Caki2 (cell line): ENCODE results near the gene ZDHHC13. TPM values are rescaled to one million over a fixed set of nuclear protein-coding genes. Genes with fewer than 3 reads are reported as not detected.
"Not testable (repeated sequence)": the region's sequence is repeated elsewhere in the genome, so short reads cannot be mapped to it uniquely, and the experiment has no call there.

ENCODE experiments used
- DNase-seq: peaks from one replicate; pipeline ENCODE4 v3.0.0-alpha.2; 2015; ENCODE audit warnings: low read depth
- in situ Hi-C: cut with HindIII; loops from 2 replicates; pipeline ENCODE4 v1.10.0; 2016; ENCODE audit warnings: low sequenced_read_pairs, low pct_unique_long_range_greater_than_20kb, mixed read lengths
- total RNA-seq: library from RNA; depleted of rRNA; stranded (reverse); fragments of >200 nt; shearing (Covaris generic); gene quantifications from 2 replicates; pipeline ENCODE4 v1.2.3, GENCODE V29; 2014; ENCODE audit warnings: low replicate concordance

The ZDHHC13 gene
- total RNA-seq, 1 experiment from 2014 or later: 14.2 TPM

DNA sequence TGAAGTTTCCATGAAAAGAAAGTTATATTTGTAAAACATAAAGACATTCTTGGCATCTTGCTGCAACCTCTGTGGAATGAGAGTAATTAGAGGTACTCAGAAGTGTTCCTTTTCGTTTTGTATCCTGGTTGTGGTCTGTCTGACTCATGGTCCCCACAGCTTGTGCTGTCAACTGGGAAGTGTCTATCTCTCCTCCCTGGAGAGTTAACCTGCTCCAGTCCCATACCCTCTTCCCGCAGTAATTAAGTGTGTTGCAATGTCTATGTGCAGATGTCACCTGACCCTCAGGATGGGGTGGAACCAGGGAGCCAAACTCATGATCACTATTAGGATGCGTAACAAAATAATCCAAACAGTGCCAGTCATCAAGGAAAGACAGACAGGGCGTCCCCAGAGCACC, 23.0 kb upstream of the ZDHHC13 start:
- no peak for DNase-seq
- in situ Hi-C loops: no loop called here

DNA sequence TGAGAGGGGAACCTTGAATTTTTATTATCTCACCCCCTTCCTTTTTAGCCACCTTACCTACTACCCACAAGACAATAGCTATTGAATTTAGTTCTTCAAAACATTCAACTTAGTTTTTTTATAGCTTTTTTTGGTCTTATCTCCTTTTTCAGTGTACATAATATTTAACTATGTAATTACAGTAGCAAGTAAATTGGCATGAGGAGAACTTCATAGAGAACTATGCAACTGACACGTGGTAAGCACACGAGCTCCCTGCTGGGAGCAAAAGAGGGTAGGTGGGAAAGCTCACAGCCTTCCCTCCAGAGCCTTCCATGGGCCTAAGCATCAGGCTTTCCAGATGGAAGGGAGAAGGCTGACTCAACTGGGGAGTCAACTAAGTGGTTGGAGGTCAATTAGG, 22.1 kb upstream of the ZDHHC13 start:
- in situ Hi-C loops: no loop called here
- no peak for DNase-seq

GRCh38 chr11:19099093-19099492, 17.9 kb upstream of the ZDHHC13 start:
- DNase-seq: no peak
- in situ Hi-C loops: no loop called here

DNA sequence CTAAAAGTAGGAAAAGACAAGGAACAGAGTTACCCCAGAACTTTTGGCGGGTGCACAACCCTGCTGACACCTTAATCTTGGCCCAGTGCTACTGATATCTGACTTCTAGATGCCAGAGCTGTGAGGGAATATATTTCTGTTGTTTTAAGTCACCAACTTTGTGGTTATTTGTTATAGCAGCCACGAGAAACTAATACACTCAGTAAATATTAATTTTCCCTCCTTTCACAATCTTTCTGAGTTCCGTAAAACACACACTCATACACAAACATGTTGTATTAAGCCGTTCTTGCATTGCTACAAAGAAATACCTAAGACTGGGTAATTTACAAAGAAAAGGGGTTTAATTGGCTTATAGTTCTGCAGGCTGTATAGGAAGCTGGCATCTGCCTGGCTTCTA, 16.1 kb upstream of the ZDHHC13 start:
- in situ Hi-C loops: no loop called here

GRCh38 chr11:19101796-19102520, 15.0 kb upstream of the ZDHHC13 start:
- peak; percentile 14 for DNase-seq
- in situ Hi-C loops: no loop called here

More for the DNA sequence above, 16.1 kb upstream of the ZDHHC13 start:
- DNase-seq: no peak

DNA sequence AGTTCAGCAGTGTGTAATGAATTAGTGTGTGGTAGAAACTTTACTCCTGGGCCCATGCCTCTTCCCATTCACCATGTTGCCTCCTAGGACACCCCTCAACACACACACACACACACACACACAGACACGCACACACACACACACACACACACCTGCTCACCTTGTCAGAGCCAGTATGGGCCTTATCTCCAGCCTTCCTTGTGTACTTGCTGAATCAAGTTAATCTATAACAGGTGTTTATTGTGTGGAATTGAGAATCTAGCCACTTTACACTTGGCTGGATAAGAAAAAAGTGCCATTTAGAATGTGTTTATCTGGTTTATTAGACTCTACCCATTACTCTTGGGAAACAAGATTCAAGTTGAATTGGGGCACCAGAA, 14.5 kb upstream of the ZDHHC13 start:
- in situ Hi-C loops: no loop called here
- DNase-seq: peak; percentile 10

DNA sequence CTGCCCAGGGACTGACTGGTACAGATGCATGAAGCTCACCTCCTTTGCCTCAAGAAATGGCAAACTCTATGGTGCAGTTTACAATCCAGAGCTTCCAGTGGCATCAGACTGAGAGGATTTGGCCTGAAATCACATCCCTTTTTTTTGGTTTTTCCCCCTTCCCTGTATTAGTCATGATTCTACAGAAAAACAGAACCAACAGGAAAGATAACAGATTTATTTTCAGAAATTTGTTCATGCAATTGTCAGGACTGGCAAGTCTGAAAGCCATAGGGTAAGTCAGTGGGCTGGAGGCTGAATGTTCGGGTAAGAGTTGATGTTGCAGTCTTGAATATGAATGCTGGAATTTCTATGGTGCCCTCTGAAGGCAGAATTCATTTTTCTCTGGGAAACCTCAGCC, 12.0 kb upstream of the ZDHHC13 start:
- in situ Hi-C loops: no loop called here
- DNase-seq: no peak

- in situ Hi-C loops: no loop called here
- DNase-seq: no peak
Observed at GRCh38 chr11:19107125-19107524, 9.8 kb upstream of the ZDHHC13 start.

GRCh38 chr11:19110295-19110694, 6.7 kb upstream of the ZDHHC13 start:
- in situ Hi-C loops: no loop called here
- no peak for DNase-seq

GRCh38 chr11:19111809-19112208, 5.2 kb upstream of the ZDHHC13 start:
- in situ Hi-C loops: no loop called here
- DNase-seq: no peak

- no peak for DNase-seq
- in situ Hi-C loops: no loop called here
Observed at GRCh38 chr11:19116276-19116970, 545 bp upstream of the ZDHHC13 start.

DNA sequence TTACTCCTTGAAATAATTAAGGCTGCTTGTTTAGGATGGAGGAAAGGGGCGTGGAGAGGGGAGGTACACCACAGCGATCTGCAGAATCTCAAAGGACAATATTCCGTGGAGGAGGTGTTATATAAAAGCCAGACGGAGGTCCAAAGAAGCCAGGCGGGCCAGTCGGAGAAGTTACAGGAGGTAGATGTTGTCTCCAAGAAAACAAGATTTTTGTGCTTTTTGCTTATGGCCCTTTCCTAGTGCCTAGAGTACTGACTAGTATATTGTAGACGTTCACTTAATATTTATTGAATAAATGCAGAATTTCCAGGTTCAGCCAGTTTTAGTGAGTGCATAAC, 761 bp downstream of the ZDHHC13 start:
- in situ Hi-C loops: no loop called here
- no peak for DNase-seq

- in situ Hi-C loops: no loop called here
- no peak for DNase-seq
Observed at GRCh38 chr11:19121646-19122045, 4.7 kb downstream of the ZDHHC13 start.

DNA sequence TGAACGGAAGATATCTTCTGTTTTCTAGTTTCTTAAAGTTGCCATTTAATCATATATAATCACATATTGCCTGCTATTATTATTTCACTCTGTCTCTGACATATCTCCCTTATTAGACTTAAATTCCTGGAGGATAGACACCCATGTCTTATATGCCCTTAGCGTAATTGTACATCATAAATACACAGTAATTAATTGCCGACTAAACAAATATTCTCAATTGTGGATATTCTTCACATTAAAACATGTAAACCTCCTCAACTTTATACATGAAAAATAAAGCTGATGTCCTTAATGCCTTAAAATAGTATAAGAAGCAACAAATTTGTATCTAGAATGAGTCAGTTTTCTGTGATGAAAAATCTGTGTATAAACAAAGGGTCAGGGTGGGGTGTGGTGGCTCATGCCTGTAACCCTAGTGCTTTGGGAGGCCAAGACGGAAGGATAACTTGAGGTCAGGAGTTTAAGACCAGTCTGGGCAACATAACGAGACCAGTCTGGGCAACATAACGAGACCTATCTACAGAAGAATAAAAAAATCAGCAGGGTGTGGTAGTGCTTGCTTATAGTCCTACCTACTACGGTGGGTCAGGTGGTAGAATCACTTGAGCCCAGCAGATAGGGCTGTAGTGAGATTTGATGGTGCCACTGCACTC, 6.1 kb downstream of the ZDHHC13 start:
- no peak for DNase-seq
- in situ Hi-C loops: no loop called here

GRCh38 chr11:19126562-19127325, 9.8 kb downstream of the ZDHHC13 start:
- DNase-seq, in situ Hi-C loops: not testable (repeated sequence)

DNA sequence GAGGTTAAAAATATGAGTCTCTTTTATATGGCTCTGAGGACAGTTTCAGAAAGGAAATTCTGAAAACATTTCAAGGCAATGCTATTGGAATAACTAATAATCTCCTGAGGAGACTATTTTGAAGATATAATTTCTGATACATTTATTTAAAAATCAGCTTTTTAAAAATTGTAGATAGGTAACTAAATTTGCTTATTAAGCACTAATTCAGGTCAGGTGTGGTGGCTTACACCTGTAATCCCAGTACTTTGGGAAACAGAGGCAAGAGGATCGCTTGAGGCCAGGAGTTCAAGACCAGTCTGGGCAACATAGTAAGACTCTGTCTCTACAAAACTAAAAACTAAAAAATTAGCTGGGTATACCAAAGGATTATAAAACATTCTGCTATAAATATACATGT, 17.0 kb downstream of the ZDHHC13 start:
- in situ Hi-C loops: no loop called here
- no peak for DNase-seq

DNA sequence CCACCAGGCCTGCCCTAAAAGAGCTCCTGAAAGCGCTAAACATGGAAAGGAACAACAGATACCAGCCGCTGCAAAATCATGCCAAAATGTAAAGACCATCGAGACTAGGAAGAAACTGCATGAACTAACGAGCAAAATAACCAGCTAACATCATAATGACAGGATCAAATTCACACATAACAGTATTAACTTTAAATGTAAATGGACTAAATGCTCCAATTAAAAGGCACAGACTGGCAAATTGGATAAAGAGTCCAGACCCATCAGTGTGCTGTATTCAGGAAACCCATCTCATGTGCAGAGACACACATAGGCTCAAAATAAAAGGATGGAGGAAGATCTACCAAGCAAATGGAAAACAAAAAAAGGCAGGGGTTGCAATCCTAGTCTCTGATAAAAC, 19.9 kb downstream of the ZDHHC13 start:
- DNase-seq, in situ Hi-C loops: not testable (repeated sequence)

GRCh38 chr11:19145319-19145718, 28.4 kb downstream of the ZDHHC13 start:
- no peak for DNase-seq
- in situ Hi-C loops: no loop called here

- in situ Hi-C loops: no loop called here
- DNase-seq: no peak
Observed at GRCh38 chr11:19156892-19157291, 39.9 kb downstream of the ZDHHC13 start.
